NCI-H2196 (cell line): Measurements from ENCODE around the gene IPO13.

Source experiments
- DNase-seq: peaks from one replicate; lab custom pipeline; 2025; ENCODE audit not compliant: unreplicated experiment; lab: John Stamatoyannopoulos, UW

IPO13 gene

GRCh38 chr1:43930949-43931275, 15.8 kb upstream of the IPO13 start:
- DNase-seq, result no peak

- DNase-seq, result no peak
These were observed 14.8 kb upstream of the IPO13 start for GRCh38 chr1:43931711-43932660.

- DNase-seq, result no peak
These were observed 13.9 kb upstream of the IPO13 start for GRCh38 chr1:43932786-43933385.

- no peak for DNase-seq
These were observed 13.2 kb upstream of the IPO13 start, which contains the start of gene ARTN for GRCh38 chr1:43933386-43934100. Gene ARTN, plus strand, starts transcription at chr1:43933801. Its CDS starts 1,856 bp downstream, at chr1:43935657.

- DNase-seq, result peak; percentile 63
These were observed 12.4 kb upstream of the IPO13 start for GRCh38 chr1:43934101-43934985.

GRCh38 chr1:43934986-43935324, 11.8 kb upstream of the IPO13 start:
- DNase-seq, result no peak

- peak; percentile 77 for DNase-seq
These were observed 10.9 kb upstream of the IPO13 start for GRCh38 chr1:43935711-43936427.

- DNase-seq, result peak; percentile 44
These were observed 10.2 kb upstream of the IPO13 start for GRCh38 chr1:43936431-43937151.

- DNase-seq, result no peak
These were observed 9.4 kb upstream of the IPO13 start for GRCh38 chr1:43937179-43937865.

GRCh38 chr1:43938383-43938782, 8.4 kb upstream of the IPO13 start:
- DNase-seq, result no peak

GRCh38 chr1:43938892-43939587, 7.7 kb upstream of the IPO13 start:
- no peak for DNase-seq

GRCh38 chr1:43942411-43942810, 4.3 kb upstream of the IPO13 start:
- no peak for DNase-seq

GRCh38 chr1:43944860-43945259, 1.9 kb upstream of the IPO13 start:
- no peak for DNase-seq

- DNase-seq, result no peak
These were observed 995 bp upstream of the IPO13 start for GRCh38 chr1:43945674-43946235.

GRCh38 chr1:43947061-43947873, 517 bp downstream of the IPO13 start:
- DNase-seq, result no peak

GRCh38 chr1:43947874-43948437, 1.2 kb downstream of the IPO13 start:
- DNase-seq, result no peak

- no peak for DNase-seq
These were observed 2.9 kb downstream of the IPO13 start for GRCh38 chr1:43949678-43950077.
